DLD1 (cell line): Measurements from ENCODE around the gene KCTD21.

Source experiments
- in situ Hi-C: cut with HindIII; loops from 2 replicates; pipeline ENCODE4 v1.10.0; 2017; ENCODE audit warnings: low sequenced_read_pairs

Gene KCTD21

DNA sequence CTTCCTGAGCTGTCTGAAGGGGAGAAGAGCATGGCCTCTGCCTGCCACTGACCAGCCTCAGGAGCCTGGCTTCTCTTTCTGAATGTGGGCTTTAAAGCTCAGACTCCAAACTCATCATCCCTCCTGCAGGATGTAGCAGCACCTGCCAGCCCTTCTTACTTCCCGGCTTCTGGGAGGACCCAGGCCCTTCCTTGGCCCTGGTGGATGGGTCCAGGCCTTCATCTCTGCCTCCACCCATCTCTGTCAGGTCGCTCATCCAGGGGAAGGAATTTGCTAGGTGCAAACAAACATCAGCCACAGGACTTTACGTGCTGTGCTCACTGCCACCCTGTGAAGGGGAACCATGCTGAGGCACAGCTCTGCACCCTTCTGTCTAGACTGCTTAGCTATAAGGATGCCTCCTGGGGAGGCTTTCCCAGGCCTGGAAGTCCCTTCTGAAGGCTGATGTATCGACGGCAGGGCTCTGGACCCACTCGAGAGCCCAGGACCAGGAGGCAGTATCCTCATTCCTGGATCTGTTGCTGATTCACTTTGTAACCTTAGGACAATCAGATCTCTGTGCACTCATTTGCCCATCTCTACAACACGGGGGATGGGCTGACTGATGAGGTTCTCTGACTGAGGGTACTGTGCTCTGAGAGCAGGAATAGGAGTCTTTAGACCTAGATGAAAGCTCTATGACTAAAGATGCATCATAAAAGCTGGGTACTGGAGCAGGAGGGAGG lies 31.2 kb upstream of the KCTD21 start:
- in situ Hi-C loops: no loop called here

DNA sequence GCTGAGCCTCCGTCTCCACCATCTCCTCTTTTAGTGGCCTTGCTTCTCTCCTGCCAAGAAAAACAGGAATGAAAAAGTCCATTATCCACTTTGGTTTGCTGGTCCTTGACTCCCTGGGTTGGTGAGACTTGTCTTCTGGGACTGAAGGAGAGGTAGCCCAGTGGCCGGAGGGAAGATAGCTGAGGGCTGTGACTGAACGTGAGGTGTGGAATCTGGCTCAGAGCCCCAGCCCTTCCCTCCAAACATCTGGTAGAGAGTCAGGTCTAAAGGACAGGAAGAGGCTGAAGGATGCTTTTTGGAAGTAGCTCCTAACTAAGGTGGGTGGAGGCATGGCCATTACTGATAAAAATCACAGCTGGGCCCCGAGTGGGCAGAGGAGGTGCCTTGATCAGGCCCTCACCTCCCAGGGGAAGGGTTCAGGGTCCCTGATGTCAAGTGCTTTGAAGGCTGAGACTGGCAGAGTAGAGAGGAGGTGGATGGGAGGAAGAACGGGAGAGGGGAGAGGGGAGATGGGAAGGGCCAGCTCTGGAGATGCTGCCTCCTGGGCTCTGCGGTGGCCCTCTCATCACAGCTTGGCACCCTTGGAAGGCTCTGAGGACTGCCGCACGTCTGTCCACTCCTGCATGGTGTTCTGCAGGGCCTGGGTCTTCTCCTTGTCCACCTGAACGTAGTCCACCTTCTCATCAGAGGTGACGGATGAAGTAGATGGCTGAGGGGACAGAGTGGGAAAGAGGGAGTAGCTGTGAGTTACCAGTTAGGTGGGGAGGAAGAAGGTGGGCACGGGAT lies 30.5 kb upstream of the KCTD21 start:
- in situ Hi-C loops: no loop called here

DNA sequence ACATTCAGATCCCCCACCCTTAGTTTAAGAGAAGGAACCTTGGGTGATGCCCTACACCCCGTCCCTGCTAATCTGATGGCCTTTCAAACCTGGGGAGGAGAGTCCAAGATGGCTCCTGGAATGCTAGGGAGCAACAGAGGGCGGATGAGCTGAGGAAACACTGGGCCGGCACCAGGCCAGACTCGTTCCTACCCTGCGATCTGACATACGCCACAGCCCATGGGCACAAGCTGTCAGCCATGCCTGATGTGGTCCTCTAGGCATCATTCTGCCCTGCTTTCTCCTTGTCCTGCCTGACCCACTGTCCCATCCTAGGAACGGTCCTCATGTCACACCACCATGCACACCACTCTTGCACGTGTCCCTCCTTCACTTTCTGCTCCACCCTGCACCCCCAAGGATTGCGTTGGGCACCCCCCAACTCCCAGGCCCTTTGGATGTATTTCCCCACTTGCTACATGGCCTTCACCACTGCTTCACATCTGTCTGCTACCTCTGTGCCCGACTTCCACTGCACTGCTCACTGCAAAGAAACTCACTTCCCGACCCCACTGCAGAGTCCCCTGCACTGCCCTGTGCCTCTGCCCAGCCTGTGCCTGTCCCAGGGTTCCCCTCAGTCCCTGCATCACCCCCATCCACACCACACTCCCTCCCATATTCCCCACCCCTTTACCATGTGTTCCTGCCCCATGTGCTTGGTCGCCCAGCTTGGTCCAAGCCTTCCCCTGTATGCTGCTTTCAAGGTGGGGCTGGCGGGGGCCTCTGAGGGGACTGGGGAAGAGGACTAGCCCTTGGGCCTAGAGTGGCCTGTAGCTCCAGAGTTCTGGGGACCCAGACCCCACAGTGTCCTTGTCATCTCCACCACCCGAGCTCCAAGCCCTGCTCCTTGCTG lies 29.5 kb upstream of the KCTD21 start:
- in situ Hi-C loops: no loop called here

DNA sequence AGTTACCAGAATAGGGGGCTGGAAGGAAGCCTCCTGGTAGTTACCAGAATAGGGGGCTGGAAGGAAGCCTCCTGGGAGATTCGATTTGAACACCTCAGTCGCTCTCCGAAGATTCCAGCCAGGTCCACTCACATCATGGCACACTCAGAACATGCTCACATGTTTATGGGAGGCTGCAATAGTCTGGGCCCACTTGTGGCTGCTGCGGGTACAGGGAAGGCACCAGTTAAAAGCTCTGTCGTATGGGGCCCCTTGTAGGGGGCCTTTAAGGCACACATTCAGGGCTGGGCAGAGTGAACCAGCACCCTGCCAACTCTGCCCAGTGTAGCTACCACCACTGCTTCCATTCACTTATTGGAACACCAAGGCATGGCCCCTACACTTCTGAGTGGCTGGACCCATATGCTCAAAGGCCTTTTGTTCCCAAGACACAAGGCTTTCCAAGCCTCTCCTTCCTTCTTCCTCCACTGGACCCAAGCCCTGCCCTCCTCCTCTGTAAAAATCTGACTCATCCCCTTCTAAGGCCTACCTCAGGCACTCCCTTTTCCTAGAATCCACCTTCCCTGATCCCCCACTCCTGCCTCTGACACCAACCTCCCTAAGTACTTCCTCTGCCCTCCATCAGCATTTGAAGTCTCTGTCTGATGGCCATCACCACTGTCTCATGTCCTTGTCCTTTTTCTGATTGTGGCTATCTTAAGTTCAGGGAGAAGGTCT lies 28.3 kb upstream of the KCTD21 start:
- in situ Hi-C loops: no loop called here

DNA sequence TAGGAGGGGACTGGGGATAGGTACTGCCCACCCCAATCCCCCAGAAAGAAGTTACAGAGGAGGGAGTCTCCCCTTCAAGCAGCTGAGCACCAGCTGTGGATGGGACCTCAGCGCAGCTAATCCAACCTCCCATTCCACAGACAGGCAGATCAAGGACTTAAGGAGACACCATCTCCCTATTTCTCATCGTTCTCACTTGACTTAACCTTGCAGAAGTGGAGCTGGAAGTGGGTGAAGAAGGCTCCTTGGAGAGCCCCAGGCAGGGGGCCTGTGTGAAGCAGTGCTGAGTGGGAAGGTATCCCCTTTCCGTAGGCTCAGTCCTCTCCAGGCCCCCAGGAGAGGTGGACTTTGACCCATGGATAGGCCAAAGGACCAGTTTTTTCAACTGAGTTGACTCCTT lies 27.6 kb upstream of the KCTD21 start:
- in situ Hi-C loops: no loop called here

DNA sequence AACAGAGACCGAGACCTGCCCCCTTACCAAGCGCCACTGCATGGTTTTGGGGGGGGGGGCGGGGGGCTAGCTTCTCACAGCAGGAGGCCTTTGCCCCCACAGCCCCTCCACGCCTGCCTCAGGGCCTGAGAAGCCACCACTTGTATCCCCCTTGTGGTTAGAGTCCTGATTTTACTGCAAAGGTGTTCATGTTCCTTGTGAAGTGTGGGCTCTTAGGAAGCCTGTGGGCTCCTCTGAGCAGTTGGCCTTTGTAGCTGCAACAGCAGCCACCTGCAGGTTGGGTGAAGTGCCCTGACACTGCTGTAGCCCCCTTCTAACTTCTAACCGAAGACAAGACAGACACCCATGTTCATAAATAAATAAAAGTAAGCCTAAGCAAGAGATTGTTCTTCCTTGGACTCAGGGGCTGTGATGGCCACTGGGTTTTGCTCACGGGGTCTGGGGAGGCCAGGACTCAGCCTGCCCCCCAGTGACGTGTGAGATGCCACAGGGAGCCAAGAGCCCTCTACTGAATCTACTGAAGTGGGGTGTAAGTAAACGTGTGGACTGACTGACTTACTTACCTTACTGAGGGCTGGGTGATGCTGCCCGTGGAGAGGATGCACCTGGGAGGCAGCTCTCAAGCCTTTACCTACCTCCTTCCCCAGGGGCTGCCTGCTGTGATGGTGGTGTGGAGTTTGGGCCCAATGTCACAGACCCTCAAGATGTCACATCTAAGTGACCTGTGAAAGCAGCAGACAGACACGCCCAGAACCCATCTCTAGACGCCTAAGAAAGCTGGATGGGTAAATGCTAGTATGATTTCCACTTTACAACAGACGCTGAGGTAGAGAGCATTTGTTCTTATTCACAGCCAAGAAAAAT lies 26.1 kb upstream of the KCTD21 start:
- in situ Hi-C loops: no loop called here

DNA sequence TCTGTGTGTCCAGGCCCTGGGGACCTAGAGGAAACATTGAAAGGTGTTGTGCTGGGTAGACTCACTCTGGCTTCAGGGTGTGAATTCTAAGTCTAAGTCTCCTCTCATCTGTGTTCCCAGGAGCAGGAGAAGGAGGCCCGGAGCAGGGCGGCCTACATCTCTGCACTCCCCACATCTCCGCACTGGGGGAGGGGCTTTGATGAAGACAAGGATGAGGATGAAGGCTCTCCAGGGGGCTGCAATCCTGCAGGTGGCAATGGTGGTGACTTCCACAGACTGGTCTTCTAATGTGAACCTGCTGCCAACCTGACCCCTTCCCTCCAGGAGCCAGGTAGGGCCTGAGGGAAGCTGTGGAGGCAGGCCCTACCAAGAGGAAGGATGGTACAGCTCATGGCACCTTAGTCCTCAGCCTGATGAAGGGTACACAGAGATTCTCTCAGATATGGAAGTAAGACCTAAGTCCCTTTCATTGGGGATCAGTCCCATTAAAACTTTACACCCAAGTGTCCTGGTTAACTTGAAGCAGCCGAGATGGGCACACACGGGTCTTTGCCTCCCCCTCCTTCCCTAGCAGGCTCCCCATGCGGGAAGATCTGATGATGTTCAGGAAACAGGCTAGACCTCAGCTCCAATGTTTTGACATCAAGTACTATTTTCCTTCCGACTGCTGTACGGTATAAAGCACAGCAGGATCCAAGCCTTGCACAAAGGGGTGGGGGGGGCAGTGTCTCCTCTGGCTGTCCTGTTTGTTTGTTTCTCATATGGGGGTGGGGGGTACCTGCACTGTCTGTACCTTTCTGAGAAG lies 25.3 kb upstream of the KCTD21 start:
- in situ Hi-C loops: no loop called here

DNA sequence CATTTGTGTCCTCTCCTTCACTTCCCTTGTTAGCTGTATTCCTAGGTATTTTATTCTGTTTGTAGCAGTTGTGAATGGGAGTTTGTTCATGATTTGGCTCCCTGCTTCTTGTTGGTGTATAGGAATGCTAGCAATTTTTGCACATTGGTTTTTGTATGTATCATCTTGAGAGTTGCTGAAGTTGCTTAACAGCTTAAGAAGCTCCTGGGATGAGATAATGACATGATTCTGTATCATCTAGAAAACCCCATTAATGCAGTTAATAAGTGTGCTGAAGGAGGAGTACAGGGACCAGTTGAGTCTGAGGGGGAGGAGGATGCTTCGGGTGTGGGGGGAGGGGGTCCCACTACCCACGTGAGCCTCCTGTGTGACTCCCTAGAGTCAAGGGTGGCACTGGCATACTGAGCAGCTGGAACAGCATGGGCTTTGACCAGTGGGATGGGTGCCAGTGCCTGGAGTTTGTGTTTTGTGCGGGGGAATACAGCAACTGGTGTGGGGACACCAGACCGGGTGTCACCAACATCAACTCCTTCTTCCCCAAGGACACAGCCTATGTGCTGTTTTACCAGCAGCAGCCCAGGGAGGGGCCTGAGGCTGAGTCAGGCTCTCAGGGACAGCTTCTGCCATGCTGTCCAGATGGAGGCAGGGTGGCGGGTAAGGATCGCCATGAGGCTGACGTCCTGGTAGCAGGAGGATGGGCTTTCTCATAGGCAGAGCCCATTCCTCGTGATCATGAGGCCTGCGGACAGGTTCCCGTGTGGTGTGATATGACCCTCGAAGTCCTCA lies 24.4 kb upstream of the KCTD21 start:
- in situ Hi-C loops: no loop called here

DNA sequence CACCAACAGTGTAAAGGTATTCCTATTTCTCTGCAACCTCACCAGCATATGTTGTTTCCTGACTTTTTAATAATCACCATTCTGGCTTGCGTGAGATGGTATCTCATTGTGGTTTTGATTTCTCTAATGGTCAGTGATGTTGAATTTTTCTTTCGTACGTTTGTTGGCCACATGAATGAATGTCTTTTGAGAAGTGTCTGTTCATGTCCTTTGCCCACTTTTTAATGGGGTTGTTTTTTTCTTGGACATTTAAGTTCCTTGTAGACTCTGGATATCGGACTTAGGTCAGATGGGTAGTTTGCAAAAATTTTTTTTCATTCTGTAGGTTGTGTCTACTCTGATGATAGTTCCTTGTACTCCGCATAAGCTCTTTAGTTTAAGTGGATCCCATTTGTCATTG lies 23.1 kb upstream of the KCTD21 start:
- in situ Hi-C loops: no loop called here

DNA sequence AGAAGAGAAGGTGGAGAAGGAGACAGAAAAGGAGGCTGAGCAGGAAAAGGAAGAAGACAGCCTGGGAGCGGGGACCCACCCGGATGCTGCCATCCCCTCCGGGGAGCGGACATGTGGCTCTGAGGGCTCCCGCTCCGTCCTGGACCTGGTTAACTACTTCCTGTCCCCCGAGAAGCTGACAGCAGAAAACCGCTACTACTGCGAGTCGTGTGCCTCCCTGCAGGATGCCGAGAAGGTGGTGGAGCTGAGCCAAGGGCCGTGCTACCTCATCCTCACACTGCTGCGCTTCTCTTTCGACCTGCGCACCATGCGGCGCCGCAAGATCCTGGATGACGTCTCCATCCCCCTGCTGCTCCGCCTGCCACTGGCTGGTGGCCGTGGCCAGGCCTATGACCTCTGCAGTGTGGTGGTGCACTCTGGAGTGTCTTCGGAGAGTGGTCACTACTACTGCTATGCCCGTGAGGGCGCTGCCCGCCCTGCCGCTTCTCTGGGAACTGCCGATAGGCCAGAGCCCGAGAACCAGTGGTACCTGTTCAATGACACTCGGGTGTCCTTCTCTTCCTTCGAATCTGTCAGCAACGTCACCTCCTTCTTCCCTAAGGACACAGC lies 21.7 kb upstream of the KCTD21 start:
- in situ Hi-C loops: no loop called here

DNA sequence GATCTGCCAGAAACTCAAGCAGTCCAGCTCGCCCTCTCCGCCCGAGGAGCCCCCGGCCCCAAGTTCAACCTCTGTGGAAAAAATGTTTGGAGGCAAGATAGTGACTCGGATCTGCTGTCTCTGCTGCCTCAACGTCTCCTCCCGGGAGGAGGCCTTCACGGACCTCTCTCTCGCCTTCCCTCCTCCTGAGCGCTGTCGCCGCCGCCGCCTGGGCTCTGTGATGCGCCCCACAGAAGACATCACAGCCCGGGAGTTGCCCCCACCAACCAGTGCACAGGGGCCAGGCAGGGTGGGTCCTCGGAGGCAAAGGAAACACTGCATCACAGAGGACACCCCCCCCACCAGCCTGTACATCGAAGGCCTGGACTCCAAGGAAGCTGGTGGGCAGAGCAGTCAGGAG lies 21.1 kb upstream of the KCTD21 start:
- in situ Hi-C loops: no loop called here

DNA sequence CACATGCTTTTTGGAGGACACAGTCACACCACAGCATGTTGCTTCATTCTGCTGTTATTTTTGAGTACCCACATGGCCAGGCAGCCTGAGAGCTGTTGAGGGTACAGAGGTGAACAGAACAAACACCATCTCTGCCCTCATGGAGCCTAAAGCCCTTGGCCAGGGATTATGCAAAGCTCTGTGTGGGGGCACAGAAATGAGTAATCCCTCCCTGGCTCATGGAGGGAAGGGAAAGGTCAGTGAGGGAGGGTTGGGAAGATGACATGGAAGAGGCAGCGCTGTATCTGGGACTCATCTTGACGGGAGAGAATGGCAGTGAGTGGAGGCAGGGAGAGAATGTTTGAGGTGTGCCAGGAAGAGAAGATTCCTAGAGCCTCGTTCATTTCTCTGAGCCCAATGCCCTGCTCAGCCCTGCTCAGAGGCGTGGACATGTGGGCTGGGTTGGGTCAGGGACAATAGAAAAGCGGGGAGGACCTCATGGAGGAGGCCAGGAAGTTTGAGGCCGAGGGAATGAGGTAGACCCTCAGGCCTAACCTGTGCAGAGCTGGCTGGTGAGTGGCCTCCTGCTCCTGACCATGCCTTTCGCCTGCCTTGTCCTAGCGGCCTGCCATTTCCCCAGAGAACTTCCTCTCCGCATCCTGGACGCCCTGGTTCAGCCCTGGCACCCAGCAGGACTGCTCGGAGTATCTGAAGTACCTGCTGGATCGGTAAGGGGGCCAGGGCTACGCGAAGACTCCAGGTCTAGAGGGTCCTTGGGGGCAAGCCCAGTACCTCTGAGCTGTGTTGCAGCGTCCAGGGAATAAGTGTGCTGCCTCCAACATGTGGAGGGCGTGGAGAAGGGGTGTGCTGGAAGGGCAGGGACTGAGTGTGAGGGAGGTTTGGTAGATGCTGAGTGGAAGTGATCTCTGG lies 20.1 kb upstream of the KCTD21 start:
- in situ Hi-C loops: no loop called here

DNA sequence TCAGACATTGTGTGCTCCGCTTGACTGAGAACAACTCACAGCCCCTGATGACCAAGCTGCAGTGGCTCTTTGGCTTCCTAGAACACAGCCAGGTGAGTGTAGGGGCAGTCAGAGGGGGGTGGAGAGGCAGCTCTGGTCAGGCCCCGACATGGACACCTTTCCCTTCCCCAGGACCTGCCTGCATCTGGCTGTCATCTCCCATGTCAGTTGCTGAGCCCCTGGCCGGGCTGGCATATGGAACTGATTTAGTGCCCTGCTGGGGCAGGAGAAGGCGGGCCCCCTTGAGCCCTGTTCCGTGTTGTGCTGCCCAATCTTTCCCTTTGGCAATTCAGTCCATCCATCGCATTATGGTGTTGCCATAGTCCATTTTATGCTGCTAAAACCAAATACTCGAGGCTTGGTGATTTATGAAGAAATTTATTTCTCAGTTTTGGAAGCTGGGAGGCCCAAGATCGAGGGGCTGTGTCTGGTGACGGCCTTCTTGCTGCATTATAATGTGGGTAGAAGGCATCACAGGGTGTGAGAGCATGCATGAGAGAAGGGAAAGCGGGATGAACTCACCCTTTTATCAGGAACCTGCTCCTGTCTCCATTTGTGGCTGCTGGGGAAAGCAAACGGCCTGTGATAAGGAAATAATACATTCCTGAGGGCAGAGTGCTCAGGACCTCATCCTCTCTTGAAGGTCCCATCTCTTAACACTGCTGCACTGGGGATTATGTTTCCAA lies 19.3 kb upstream of the KCTD21 start:
- in situ Hi-C loops: no loop called here

DNA sequence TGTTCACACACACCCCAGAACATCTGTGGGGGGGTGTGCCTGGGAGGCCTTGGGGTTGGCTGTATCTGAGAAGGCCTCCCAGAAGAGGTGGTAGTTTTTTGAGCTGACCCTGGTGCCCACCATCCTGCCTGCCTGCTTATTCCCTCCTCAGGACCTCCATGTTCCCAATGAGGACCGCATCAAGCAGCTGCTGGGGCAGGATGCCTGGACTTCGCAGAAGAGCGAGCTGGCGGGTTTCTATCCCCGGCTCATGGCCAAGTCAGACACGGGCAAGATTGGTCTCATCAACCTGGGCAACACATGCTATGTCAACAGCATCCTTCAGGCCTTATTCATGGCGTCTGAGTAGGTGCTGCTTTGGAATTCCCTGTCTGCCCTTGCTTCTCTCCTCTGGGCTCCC lies 17.3 kb upstream of the KCTD21 start:
- in situ Hi-C loops: no loop called here

DNA sequence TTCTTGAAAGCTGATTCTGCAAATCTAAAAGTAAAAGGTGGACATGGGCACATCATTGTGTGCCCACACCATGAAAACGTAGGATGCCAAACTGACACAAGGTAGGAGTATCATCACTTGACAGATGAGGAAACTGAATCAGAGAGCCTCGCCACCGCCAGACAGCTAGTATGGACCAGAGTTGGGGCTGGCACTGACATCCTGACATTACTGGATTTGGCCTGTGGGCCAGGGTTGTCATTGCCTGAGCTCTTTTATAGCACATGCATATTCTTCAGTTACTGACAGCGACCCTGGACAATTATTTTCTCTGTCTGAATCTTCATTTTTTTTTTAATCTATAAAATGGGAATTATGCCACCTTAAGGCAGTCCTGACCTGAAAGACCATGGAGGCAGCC lies 16.8 kb upstream of the KCTD21 start:
- in situ Hi-C loops: no loop called here

DNA sequence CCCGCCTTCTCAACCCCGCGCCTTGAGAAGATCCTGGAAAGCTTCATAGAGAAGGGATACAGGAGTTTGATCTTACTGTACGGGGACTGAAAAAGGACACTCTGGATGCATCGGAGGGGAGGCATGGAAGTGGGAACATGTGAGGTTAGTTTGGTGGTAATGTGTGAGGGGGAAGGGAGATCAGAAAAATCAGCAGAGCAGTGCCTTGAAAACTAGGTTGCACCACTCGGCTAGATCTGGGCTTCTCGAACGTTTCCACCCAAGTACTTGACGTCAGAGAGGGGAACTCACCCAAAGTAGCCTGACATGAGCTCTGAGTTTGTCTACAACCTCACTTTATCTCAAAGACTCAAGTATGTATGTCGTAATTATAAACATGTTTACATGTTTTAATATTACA lies 14.8 kb upstream of the KCTD21 start:
- in situ Hi-C loops: no loop called here
